Fibroblast of mammary gland (primary cell): ENCODE results near the gene DVL2.

Experiments used
- DNase-seq: peaks from one replicate; pipeline ENCODE4 v3.0.0-alpha.2; 2010; ENCODE audit warnings: low read depth
- H3K4me3 ChIP-seq: 2 replicates; pipeline ENCODE4 v1.5.1; 2011; ENCODE audit warnings: low read depth, mild to moderate bottlenecking, low read length, moderate library complexity; ENCODE audit not compliant: control insufficient read depth
- TF ChIP-seq, protein P1 (sequence below): conservative IDR thresholded peaks from 2 replicates; pipeline ENCODE4 v1.5.1; 2011; ENCODE audit warnings: low read depth, low read length, inconsistent platforms; ENCODE audit not compliant: control insufficient read depth, insufficient read depth

The DVL2 gene

DNA sequence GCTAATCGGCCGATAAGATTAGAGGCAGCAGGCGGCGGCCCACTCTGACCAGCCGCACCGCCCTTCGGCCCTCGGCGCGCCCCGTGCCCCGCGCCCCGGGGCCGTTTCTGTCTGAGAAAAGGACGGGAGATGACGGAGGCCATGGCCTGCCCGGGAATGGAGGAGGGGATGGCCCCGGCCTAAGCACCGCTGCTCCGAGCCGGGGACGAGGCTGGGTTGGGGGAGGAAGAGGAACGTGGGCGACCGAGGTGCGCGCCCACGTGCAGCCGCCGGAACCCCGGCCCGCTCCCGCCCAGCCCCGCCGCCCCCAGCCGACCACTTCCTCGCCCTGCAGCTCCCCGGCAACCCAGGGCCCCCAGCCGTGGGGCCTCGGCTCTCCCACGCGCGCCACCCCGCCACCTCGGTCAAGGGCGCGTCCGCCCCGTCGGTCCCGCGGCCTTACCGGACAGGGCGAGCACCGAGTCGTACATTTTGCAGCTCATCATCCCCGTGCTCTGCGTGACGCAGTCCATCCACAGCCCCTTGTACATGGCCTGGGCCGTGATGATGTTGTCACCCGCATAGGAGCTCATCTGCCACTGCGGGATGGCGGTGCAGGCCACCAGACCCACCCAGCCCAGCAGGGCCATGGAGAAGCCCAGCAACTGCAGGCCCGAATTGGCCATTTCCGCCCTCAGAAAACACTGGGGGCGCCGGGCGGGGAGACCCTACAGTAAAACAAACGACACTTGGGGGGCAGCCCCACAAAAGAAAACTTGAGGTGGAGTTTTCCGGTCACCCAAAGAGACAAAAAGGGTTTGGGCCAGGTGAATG, 27.3 kb upstream of the DVL2 start:
- DNase-seq: no peak

DNA sequence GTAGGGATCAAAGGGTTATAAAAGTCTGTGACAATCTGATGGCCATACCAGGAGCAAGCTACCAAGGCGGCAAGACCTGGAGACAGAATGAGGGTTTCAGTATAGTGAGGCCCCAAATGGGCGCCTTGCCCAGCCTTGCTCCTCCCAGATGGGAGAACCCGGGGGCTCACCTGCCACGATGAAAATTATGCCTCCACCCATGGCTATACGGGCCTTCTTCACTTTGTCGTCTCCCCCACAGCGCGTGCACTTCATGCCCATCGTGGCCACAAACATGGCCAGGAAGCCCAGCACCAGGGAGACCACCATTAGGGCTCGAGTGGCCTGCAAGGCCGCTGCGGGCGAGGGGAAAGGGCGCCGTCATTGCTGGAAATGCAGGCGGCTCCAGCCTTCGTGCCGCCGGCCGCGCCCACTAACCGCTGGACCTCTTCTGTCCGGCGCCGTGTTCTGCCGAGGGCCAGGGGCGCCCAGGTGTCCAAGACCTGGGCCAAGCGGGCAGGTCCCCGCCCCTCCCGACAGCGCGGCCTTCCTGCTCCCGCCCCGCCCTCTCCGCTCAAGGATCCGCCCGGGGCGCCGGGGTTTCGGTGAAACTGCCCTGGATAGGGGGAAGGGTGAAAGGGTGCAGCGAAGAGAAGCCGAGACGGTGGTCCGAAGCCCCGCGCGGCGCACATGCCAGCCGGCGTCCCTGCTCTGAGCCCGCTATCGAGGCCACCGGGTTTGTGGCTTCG, 26.5 kb upstream of the DVL2 start:
- peak overlapping the region; percentile 32 for H3K4me3 ChIP-seq
- TF ChIP-seq, protein P1, sequence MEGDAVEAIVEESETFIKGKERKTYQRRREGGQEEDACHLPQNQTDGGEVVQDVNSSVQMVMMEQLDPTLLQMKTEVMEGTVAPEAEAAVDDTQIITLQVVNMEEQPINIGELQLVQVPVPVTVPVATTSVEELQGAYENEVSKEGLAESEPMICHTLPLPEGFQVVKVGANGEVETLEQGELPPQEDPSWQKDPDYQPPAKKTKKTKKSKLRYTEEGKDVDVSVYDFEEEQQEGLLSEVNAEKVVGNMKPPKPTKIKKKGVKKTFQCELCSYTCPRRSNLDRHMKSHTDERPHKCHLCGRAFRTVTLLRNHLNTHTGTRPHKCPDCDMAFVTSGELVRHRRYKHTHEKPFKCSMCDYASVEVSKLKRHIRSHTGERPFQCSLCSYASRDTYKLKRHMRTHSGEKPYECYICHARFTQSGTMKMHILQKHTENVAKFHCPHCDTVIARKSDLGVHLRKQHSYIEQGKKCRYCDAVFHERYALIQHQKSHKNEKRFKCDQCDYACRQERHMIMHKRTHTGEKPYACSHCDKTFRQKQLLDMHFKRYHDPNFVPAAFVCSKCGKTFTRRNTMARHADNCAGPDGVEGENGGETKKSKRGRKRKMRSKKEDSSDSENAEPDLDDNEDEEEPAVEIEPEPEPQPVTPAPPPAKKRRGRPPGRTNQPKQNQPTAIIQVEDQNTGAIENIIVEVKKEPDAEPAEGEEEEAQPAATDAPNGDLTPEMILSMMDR: no peak
- no peak for DNase-seq

More for the DNA sequence above, 27.3 kb upstream of the DVL2 start:
- H3K4me3 ChIP-seq: peak overlapping the region; percentile 32
- TF ChIP-seq, protein P1: no peak

DNA sequence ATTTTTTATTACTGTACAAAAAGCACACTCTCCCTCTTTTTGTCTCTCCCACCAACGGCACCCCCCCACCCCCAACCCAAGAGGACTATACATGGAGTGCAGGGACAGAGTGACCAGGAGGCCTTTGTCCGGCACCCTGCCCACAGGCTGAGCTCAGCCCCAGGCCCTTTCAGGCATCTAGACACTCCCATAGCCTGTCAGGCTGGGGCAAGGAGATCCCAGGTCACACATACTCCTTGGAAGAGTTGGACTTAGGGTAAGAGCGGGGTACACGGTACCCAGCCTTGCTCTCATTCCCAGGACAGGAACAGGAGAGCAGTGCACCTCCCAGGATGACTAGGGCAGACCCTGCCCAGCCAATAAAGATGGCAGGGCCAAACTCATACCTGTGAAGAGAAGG, 25.8 kb upstream of the DVL2 start:
- no peak overlapping the region for H3K4me3 ChIP-seq
- DNase-seq: no peak
- TF ChIP-seq, protein P1: no peak

DNA sequence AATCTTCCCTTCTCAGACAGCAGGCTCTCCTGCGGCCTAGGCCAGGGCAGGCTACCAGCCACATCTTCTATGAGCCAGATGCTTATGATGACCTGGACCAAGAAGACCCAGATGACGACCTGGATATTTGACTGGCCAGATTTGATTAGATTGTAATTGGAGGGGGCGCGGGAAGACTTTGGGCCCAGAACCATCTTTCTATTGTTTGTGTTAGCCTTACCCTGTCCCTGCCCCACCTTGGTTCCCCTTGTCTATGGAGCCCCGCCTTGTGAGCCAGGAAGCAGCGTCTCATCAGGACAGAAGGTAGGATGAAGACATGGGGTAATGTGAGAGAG, 25.2 kb upstream of the DVL2 start:
- no peak for DNase-seq
- TF ChIP-seq, protein P1: no peak
- H3K4me3 ChIP-seq: no peak overlapping the region

DNA sequence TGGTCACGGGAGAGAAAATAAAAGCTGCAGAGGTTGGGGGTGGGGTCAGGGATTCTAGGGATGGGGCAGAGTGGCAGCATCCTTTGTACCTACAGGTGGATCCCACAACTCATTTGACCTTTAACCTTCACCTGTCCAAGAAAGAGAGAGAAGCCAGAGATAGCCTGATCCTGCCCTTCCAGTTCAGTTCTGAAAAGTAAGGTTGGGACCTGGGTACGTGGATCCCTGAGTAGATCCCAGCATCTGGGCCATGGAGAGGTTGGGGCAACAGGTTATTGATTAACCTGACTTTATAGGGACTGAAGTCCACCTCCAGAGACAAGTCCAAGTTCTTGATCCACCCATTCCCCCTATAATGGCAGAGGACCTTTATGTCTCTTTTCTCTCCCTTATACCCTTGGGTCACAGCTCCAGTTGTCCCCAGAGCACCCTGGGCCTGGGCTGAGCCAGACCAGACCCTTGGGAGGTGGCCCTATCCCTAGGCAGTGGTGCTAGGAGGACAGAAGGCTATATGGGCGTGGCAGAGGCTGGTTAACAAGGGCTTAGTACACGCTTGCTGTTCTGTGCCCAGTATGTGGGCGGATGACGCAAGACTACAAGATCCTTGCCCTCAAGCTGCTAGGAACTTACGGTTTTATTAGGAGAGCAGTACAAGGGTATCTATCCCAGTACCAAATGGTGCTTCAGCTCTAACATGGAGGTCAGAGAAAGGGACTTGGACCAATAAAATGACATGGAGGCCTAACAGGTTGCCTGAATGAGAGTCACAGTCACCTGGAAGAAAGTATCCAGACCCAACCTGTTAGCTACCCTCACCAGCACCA, 24.6 kb upstream of the DVL2 start:
- DNase-seq: peak; percentile 88
- H3K4me3 ChIP-seq: no peak overlapping the region
- TF ChIP-seq, protein P1: no peak

DNA sequence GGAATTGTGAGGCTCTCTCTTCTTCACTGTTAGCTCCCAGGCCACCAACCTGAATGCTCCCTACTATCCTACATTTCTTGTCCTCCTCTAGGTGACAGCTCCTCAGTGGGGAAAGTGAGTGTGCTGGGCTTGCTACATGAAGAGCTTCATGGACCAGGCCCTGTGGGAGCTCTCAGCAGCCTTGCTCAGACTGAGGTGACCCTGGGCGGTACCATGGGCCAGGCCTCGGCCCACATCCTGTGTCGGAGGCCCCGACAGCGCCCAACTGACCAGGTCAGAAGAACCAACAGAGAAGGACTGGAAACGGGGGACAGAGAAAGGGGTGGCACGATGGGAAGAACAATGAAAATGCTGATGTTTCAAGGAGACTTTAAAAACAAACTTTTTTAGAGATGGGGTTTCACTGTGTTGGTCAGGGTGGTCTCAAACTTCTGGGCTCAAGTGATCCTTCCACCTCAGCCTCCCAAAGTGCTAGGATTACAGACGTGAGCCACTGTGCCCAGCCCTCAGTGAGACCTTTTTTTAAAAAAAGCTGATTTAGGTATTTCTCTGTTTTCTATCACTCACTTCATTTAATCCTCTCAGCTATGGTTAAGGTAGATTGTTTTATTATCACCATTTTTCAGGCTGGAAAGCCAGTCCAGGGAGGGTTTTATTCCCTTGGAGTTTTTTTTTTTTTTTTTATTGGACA, 22.6 kb upstream of the DVL2 start:
- no peak overlapping the region for H3K4me3 ChIP-seq
- DNase-seq: no peak
- TF ChIP-seq, protein P1: no peak
